Stomach (tissue), 9 donors: ENCODE data around the gene SNCB. TPM values are rescaled to one million over a fixed set of nuclear protein-coding genes. Genes with fewer than 3 reads are reported as not detected.

ENCODE experiments used
- DNase-seq, 2 donors: peaks; one replicate each; pipeline versions ENCODE4 v3.0.0 to v3.0.0-alpha.2; 2013 to 2019
- H3K27ac ChIP-seq, 5 donors: fragments of 200-600 bp in 4 of 5; sonication (generic) in 4 of 5; one replicate each; pipeline ENCODE4 v1.5.1; 2013 to 2019; ENCODE audit warnings: mild to moderate bottlenecking in 1 of 5, moderate library complexity in 1 of 5
- H3K27me3 ChIP-seq, 3 donors: fragments of 200-600 bp; sonication (generic); one replicate each; pipeline ENCODE4 v1.5.1; 2017 to 2019; ENCODE audit warnings: mixed run types in 1 of 3
- H3K36me3 ChIP-seq, 4 donors: fragments of 200-600 bp; sonication (generic); 1 replicate in 3 of 4; 2 replicates in 1 of 4; pipeline ENCODE4 v1.5.1; 2016 to 2019
- H3K4me1 ChIP-seq, 4 donors: fragments of 200-600 bp; sonication (generic); one replicate each; pipeline ENCODE4 v1.5.1; 2016 to 2019
- H3K4me3 ChIP-seq, 4 donors: fragments of 200-600 bp; sonication (generic) in 3 of 4; one replicate each; pipeline ENCODE4 v1.5.1; 2016 to 2019; ENCODE audit warnings: mild to moderate bottlenecking in 1 of 4
- H3K9me3 ChIP-seq, 4 donors: fragments of 200-600 bp; sonication (generic); one replicate each; pipeline ENCODE4 v1.5.1; 2016 to 2019
- EP300 ChIP-seq: sonication (generic); formaldehyde crosslinking; IDR thresholded peaks from one replicate; pipeline ENCODE4 v1.6.1; 2017; ENCODE audit warnings: antibody characterized with exemption
- POLR2A ChIP-seq, 4 donors: fragments of 450-650 bp; IDR thresholded peaks; one replicate each; pipeline ENCODE4 v1.6.1; 2016; ENCODE audit warnings: antibody characterized with exemption in 4 of 4, control low read depth in 2 of 4, mild to moderate bottlenecking in 1 of 4, moderate library complexity in 1 of 4
- POLR2AphosphoS5 ChIP-seq, 3 donors: sonication (generic); formaldehyde crosslinking; IDR thresholded peaks; one replicate each; pipeline ENCODE4 v1.6.1; 2016; ENCODE audit warnings: antibody characterized with exemption in 3 of 3
- WGBS, 5 donors: extraction: QIAGEN DNeasy Blood & Tissue Kit in 3 of 5; methylation state at CpG; one replicate each; pipeline versions ENCODE4 v1.1.5 to v1.1.7; 2013 to 2018; 5-methylcytosine and 5-hydroxymethylcytosine counted together
- intact Hi-C: fragments of 100-400 bp; cut with DNase I; formaldehyde crosslinking; loops from one replicate; pipeline ENCODE4 v1.15.1; 2023; ENCODE audit warnings: low total_unique reads
- polyA plus RNA-seq, 3 donors: library from polyadenylated mRNA; stranded (reverse); fragments of 200-250 nt; gene quantifications; one replicate each; pipeline ENCODE4 v1.2.3, GENCODE V29; 2013
- total RNA-seq, 5 donors: library from RNA; depleted of rRNA; stranded (reverse); fragments of >200 nt; gene quantifications; one replicate each; pipeline versions ENCODE4 v1.1.0 to v1.2.3, GENCODE V29; 2014 to 2016
- TF ChIP-seq, protein P1 (sequence below), 7 experiments: fragments of 450-650 bp in 4 of 7; fragments of 200-600 bp in 3 of 7; sonication (generic) in 3 of 7; IDR thresholded peaks; one replicate each; pipeline ENCODE4 v1.5.1; 2016 to 2019; ENCODE audit warnings: antibody characterized with exemption in 7 of 7, control low read depth in 2 of 7, mild to moderate bottlenecking in 1 of 7
- donor health status: healthy with polysubstance abuse.
- donor health status: Bipolar disorder and iron deficiency.
- donor health status: healthy.

SNCB gene
- total and polyA plus RNA-seq, 8 donors, result not detected

GRCh38 chr5:176667637-176668036, 37.3 kb upstream of the SNCB start:
- intact Hi-C loops, result no loop called here
- Histone ChIP-seq H3K27ac (no peak overlapping the region), H3K9me3 (no peaks in the 10 kb centered on the region), H3K27me3 (peaks cover 0 to 82% (median 40%) of the 10 kb centered on the region in 3 donors), H3K4me3 (no peak overlapping the region), H3K36me3 (no peaks in the 10 kb centered on the region), H3K4me1 (no peaks in the 10 kb centered on the region)
- DNase-seq, result no peak
- 62 to 72% (median 67%) methylated on average over 7 of the region's 7 CpGs for WGBS, 5 donors
- TF ChIP-seq POLR2A (IDR thresholded peaks at IDR 0.05), result no peak
- TF ChIP-seq POLR2AphosphoS5 (IDR thresholded peaks at IDR 0.05), result no peak
- TF ChIP-seq, protein P1, sequence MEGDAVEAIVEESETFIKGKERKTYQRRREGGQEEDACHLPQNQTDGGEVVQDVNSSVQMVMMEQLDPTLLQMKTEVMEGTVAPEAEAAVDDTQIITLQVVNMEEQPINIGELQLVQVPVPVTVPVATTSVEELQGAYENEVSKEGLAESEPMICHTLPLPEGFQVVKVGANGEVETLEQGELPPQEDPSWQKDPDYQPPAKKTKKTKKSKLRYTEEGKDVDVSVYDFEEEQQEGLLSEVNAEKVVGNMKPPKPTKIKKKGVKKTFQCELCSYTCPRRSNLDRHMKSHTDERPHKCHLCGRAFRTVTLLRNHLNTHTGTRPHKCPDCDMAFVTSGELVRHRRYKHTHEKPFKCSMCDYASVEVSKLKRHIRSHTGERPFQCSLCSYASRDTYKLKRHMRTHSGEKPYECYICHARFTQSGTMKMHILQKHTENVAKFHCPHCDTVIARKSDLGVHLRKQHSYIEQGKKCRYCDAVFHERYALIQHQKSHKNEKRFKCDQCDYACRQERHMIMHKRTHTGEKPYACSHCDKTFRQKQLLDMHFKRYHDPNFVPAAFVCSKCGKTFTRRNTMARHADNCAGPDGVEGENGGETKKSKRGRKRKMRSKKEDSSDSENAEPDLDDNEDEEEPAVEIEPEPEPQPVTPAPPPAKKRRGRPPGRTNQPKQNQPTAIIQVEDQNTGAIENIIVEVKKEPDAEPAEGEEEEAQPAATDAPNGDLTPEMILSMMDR (IDR thresholded peaks at IDR 0.05), result no peak
- no peak for TF ChIP-seq EP300

DNA sequence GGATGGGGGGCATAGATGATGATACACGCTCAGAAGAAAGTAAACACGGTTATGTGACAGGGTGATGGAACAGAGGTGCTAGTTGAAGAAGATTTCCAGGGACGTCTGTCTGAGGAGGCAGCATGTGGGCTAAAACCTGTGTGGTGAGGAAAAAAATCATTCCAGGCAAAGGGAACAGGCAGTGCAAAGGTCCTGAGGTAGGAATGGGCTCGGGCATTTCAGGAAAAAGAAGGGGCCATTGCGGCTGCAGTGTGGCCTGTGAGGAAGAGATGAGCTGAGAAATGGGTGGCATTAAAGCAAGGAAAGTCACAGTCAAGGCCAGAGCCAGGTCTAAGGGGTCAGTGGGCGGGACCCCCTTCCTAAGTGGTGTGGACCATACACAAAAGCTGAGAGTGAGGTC, 35.2 kb upstream of the SNCB start:
- Histone ChIP-seq H3K4me3 (no peak overlapping the region), H3K36me3 (no peaks in the 10 kb centered on the region), H3K9me3 (no peaks in the 10 kb centered on the region), H3K27ac (no peak overlapping the region), H3K27me3 (peaks cover 0 to 78% (median 26%) of the 10 kb centered on the region in 3 donors), H3K4me1 (peaks cover 0 to 10% (median 7%) of the 10 kb centered on the region in 4 donors)
- intact Hi-C loops, result no loop called here
- TF ChIP-seq POLR2AphosphoS5 (IDR thresholded peaks at IDR 0.05) (no peak), POLR2A (IDR thresholded peaks at IDR 0.05) (no peak), EP300 (no peak)
- TF ChIP-seq, protein P1 (IDR thresholded peaks at IDR 0.05), result no peak
- DNase-seq, result no peak
- 80 to 91% (median 82%) methylated on average over 6 of the region's 6 CpGs for WGBS, 5 donors

GRCh38 chr5:176664886-176665285, 34.6 kb upstream of the SNCB start:
- TF ChIP-seq EP300, result no peak
- TF ChIP-seq, protein P1 (IDR thresholded peaks at IDR 0.05), result no peak
- TF ChIP-seq POLR2AphosphoS5 (IDR thresholded peaks at IDR 0.05), result no peak
- no peak for TF ChIP-seq POLR2A (IDR thresholded peaks at IDR 0.05)
- peaks cover 0 to 71% (median 20%) of the 10 kb centered on the region in 3 donors for H3K27me3 ChIP-seq
- WGBS, 5 donors, result 21 to 31% (median 29%) methylated on average over 6 to 19 of the region's 19 CpGs
- H3K4me1 ChIP-seq, result peaks cover 0 to 12% (median 8%) of the 10 kb centered on the region in 4 donors
- no peak overlapping the region for H3K4me3 ChIP-seq
- no peaks in the 10 kb centered on the region for H3K36me3 ChIP-seq
- DNase-seq, result no peak
- intact Hi-C loops, result no loop called here
- H3K9me3 ChIP-seq, result no peaks in the 10 kb centered on the region
- H3K27ac ChIP-seq, result no peak overlapping the region

DNA sequence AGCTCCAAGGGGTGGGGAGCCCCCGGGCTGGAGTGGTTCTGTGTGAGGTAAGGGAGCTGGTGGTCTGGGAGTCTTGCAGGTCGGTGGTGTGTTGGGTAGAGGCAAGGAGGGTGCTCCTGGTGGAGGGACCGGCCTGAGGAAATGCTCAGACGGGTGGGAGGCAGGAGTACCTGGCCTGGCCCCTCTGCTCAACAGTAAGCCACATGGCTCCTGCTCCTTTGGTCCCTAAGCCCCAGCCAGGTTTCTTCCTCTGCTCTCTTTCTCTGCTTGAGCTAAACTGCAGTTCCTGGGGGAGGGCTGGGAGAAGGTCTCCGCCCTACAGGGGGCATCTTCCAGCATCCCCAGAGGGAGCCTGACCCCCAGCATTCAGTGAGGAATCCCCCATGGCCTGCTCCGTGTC, 34.1 kb upstream of the SNCB start:
- no peaks in the 10 kb centered on the region for H3K36me3 ChIP-seq
- H3K27ac ChIP-seq, result no peak overlapping the region
- H3K9me3 ChIP-seq, result no peaks in the 10 kb centered on the region
- peaks cover 0 to 67% (median 17%) of the 10 kb centered on the region in 3 donors for H3K27me3 ChIP-seq
- 27 to 40% (median 32%) methylated on average over 5 to 6 of the region's 6 CpGs for WGBS, 5 donors
- TF ChIP-seq EP300 (no peak), POLR2A (IDR thresholded peaks at IDR 0.05) (no peak)
- TF ChIP-seq, protein P1 (IDR thresholded peaks at IDR 0.05), result no peak
- H3K4me3 ChIP-seq, result no peak overlapping the region
- intact Hi-C loops, result no loop called here
- H3K4me1 ChIP-seq, result peaks cover 0 to 13% (median 8%) of the 10 kb centered on the region in 4 donors
- DNase-seq, result no peak
